GM21717 (cell line): Measurements from ENCODE around the gene MRPL38.
"Not testable (repeated sequence)": the region's sequence is repeated elsewhere in the genome, so short reads cannot be mapped to it uniquely, and the experiment has no call there.

Source experiments
- ATAC-seq: cut with Tn5 transposase; IDR thresholded peaks from one replicate; pipeline ENCODE4 v1.9.1; 2021; ENCODE audit warnings: mild to moderate bottlenecking, moderate library complexity; ENCODE audit not compliant: unreplicated experiment

The MRPL38 gene

GRCh38 chr17:75876938-75877751 lies 27.5 kb downstream of the MRPL38 start:
- no peak for ATAC-seq

GRCh38 chr17:75876190-75876937 lies 28.3 kb downstream of the MRPL38 start:
- no peak for ATAC-seq

GRCh38 chr17:75875940-75876189 lies 28.8 kb downstream of the MRPL38 start:
- ATAC-seq, result no peak

DNA sequence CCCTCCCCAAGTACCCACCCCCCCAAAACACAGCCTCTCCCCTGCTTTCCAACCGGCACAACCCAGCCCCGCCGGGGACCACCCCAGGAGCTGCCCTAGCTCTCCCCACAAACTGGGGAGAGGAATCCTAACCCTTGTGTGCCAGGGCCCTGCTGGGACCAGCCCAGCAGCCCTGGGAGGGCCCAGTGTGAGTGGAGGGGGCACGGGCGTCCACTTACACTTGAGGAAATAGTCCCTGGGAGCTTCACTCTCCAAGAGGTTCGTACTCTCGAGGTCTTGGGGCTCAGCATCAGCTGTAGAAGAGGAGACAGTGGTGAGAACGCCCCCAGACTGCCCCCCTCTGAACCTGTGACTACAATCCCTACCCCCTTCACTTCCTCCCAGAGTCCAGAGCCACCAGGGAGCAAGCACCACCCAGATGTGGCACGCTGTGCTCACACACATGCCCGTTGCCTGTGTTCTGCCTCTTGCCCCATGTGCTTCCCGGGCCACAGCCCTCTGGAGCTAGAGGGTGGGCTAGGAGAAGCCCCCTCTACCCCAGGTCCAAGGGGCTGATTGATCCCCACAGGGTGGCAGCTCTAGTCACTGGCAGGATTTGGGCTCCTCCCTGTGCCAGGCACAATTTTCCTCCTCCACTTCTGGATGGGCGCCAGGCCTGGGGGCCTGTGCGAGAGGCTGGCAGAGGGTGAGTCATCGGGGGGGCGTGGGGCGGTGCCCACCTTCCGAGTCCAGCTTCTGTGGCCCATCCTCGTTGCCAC lies 29.3 kb downstream of the MRPL38 start:
- no peak for ATAC-seq

DNA sequence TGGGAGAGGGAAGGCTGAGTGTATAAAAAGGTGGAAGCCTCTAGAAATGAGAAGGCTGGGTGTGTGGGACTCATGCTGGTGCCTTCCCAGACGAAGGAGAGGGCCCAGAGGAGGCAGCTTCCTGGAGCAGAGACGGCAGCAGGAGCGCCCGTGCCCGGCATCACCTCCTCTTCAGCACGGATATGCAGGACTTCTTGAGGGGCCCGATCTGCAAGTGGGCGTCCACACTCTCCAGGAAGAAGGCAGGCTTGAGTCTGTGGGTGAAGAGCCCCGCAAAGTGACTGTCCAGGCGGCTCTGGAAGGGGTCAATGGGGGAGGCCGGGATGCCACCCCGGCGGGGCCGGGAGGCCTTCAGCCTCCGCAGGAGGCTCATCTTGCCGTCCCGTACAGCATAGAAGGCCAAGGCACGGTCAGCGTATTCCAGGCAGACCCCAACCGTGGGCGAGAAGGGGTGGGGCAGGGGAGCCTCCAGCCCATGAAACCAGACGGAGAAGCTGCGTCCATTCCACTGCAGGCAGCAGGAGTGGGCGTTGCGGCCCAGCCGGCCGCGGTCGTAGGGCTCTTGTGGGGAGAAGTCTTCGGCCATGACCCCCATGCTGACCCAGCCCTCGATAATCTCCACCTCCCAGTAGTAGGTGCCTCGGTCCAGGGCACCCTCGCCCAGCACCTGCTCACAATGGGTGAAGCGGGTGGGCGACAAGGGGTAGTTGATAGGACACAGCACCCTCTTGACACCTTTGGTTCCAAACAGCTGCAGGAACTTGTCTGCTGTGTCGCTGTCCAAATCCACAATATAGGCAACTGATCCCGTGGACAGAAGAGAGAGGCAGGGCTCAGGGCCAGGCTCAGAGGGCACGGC lies 30.1 kb downstream of the MRPL38 start:
- ATAC-seq, result no peak

DNA sequence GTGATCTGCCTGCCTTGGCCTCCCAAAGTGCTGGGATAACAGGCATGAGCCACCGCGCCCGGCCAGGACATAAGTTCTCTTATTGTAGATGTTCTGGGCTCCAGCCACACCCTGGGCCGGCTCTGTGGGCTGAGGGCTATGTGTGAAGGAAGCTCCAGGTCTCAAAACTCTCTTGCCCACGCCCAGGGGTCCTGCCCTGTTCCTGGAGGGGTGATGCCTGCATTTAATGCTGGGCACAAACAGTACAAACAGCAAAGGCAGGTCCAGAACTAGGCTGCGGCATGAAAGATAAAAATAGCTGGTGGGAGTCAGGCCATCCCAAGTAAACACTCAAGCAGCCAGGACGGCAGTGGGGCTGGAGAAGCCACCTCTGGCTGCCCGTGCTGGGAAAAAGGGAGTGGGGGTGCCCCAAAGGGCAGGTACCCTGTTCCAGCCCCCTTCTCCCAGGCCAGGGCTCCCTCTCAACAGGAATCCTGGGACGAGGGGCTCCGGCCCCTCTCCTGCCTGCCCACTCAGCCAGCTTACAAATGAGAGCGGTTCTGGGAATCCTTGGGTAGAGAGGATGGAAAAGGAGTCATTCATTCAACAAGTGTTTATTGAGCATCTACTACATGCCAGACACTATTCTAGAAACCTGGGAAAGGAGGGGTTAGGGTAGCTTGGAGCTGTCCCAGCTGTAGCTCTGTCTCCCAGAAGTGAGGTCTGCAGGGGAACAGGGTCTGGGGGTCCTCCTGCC lies 30.9 kb downstream of the MRPL38 start:
- no peak for ATAC-seq

DNA sequence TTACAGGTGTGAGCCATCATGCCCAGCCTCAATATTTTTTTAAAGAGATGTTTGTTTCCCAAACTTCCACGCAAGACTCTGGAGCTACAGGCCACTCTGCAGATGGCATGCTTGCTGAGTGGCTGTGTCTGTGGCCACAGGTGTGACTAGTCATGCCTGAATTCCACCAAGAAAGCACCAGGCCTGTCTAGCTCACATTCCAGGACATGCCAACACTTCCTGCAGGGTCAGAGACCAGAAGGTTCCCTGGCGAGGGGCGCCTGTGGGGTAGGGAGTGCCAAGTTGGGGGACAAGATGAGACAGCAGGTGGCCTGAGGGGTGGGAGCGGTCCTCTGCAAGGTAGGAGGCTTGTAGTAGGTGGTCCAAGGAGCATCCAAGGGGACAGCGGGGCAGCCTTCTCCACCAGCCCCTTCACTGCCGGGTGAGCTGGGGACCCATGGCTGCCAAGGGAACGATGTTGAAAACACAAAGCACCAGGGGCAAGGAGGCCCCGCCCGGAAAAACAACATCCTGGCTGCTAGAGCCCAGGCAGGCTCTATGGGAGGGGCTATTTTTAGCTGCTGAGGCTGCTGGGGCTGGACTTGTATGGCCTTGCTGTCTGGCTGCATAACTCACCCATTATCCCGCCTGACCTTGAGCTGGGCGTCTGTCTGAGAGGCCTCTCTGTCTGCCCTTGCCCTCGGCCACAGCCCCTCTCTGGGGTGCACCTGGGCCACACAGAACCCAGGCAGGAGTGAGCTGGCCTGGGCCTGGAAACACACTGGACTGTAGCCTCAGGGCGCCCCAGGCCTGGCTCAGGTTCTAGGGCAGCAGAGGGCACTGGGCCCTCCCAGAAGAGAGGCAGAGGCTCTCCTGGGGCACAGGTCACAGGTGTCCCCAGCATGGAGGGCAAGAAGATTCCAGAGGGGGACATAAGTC lies 32.0 kb downstream of the MRPL38 start:
- no peak for ATAC-seq

- ATAC-seq, result not testable (repeated sequence)
Measured at GRCh38 chr17:75870228-75870627, 34.5 kb downstream of the MRPL38 start.

DNA sequence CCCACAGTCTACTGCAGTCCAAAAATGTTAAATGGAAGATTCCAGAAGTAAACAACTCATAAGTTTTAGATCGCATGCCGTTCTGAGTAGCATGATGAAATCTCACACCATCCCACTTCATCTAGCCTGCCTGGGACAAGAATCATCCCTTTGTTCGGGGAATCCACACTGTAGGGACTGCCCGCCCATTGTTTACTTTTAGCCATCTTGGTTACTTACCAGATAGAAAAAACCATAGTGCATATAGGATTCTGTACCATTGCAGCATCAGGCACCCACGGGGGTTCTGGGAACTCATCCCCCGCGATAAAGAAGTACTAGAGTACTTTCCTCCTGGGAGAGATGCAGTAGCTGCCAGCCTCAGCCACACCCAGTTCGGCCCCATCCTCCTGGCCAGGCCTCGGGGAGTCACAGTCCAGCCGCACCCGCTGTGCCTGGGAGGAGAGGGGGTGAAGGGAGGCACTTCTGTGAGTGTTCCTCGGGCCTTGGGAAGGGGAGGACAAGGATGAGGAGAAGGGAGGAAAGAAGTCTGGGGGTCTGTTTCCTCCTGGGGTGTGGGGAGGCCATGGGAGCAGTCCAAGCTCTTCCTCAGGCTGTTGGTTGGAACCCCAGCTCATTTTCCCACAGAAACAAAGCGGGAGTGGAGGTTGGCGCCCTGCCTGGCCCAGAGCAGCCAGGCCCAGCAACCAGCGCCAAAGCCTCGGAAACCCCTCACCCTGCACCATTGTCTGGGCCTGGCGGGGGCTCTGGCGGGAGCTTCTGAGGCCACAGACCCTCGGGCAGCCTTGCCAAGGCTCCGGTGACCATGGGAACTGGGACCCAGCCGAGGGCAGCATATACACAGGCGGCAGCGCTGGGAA lies 35.2 kb downstream of the MRPL38 start:
- no peak for ATAC-seq

DNA sequence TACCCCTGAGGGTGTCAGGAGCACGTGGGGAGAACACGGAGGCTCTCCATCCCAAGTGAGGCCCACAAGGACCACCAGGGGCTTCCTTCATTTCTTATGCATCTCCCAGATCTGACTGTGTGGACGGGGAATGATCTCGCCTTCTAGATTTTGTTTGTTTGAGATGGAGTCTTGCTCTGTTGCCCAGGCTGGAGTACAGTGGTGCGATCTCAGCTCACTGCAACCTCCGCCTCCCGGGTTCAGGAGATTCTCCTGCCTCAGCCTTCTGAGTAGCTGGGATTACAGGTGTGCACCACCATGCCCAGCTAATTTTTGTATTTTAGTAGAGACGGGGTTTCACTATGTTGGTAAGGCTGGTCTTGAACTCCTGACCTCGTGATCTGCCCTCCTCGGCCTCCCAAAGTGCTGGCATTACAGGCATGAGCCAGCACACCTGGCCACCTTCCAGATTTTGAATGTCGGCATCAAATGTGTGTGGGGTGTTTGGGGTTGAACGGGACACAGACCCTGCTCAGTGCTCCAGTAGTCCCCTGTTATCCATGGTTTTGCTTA lies 35.9 kb downstream of the MRPL38 start:
- not testable (repeated sequence) for ATAC-seq

DNA sequence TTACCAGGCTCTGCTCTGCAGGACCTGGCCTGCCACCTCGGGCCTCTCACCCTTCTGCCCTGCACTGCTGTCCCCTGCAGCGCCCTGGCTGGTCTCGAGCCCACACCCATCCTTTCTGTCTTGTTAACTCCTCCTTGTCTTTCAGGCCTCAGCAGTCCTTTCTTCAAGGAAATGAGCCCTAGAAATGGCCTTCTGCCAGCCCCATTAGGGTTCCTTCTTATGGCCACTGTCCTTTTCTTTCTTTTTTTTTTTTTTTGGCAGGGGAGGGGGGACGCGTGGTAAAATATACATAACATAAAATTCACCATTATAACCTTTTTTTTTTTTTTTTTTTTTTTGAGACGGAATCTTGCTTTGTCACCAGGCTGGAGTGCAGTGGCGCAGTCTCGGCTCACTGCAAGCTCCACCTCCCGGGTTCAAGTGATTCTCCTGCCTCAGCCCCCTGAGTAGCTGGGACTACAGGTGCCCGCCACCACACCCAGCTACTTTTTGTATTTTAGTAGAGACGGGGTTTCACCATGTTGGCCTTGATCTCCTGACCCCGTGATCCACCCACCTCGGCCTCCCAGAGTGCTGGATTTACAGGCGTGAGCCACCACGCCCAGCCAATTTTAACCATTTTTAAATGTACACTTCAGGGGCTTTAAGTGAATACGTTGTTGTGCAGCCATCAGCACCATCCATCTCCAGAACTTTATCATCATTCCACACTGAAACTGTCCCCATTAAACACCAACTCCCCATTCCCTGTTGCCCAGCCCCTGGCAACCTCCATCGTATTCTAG lies 39.1 kb downstream of the MRPL38 start:
- not testable (repeated sequence) for ATAC-seq

DNA sequence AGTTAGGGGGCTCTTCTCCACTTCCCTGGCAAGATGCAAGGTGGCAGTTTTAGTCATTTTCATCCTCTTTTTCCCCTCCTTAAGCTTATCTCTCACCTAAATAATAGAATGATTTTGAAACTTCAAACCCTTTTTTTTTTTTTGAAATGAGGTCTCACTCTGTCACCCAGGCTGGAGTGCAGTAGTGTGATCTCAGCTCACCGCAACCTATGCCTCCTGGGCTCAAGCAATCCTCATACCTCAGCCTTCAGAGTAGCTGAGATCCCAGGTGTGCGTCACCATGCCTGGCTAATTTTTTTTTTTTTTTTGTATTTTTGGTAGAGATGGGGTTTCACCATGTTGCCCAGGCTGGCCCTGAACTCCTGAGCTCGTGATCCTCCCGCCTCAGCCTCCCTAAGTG lies 39.8 kb downstream of the MRPL38 start:
- ATAC-seq, result peak; percentile 28

- ATAC-seq, result peak; percentile 81
Measured at GRCh38 chr17:75864448-75864871, 40.2 kb downstream of the MRPL38 start.

DNA sequence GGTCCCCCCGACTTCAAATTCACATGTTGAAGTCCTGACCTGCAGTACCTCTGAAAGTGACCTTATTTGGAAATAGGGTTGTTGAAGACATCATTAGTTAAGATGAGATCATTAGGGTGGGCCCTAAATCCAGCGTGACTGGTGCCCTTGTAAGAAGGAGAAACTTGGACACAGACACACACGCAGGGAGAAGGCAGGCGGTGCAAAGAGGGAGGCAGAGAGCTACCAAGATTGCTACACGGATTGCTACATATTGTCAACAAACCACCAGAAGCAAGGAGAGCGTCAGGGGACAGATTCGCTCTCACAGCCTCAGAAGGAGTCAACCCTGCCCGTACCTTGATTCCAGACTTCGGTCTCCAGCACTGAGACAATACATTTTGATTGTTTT lies 42.8 kb downstream of the MRPL38 start:
- ATAC-seq, result no peak

DNA sequence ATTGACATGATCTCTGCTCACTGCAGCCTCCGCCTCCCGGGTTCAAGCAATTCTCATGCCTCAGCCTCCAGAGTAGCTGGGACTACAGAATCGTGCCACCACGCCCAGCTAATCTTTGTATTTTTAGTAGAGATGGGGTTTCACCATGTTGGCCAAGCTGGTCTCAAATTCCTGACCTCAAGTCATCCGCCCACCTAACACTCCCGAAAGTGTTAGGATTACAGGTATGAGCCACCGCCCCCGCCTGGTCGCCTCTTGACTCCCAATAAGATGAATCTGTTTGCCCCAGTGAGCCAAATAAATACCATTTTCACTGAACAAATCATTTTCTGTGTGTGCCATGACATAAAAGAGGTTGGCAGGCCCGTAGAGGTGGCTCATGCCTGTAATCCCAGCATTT lies 45.3 kb downstream of the MRPL38 start:
- not testable (repeated sequence) for ATAC-seq

DNA sequence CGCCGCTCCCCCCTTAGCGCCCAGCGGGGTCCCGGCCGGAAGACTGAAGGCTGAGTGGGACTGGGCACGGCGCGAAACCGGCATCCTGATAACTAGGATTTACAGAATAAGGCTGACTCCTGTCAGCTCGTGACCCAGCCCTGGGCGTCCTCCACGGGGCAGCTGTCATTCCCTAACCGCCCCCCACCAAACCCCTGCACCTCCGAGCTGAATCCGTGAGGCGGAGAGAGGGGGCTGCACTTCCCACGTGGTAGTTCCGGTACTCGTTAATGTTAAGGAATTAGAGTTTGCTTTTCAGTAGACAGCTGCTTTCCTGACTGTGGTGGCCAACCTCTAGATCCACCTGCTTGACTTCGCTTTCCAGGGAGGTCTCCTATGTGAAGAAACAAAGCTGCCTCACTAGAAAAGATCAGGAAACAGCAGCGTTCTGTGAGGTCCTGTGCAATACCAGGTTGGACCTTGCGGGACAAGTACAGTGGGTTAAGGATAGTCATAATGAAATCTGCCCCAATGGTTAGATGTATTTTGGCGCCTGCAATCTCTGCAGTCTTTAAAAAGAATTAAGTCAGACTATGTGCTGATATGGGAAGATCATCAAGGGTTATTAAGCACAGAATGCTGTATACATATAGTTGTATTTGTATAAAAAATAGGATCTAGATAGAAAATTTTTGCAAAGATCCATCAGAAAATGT lies 48.5 kb downstream of the MRPL38 start:
- no peak for ATAC-seq
